Measurements from ENCODE around the gene IFNA13.

DNA sequence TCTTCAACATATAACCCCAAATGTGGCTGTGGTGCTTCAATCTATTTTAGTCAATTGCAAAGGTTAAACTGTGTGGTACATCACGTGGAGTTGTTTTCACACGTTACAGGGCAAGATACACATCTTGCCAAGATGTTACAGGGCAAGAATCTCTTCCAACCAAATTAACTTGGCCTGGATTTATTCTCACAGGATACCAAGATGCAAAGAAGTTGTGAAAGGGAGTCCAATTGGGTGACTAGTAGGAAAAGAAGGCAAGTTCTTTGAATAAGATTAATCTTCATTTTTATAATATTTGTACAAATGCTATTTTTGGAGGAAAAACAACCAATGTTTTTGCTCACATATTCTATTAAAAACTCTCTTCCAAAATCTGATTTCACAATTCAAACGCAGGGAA lies 36.3 kb upstream of the IFNA13 start:
- TF ChIP-seq, protein P1, sequence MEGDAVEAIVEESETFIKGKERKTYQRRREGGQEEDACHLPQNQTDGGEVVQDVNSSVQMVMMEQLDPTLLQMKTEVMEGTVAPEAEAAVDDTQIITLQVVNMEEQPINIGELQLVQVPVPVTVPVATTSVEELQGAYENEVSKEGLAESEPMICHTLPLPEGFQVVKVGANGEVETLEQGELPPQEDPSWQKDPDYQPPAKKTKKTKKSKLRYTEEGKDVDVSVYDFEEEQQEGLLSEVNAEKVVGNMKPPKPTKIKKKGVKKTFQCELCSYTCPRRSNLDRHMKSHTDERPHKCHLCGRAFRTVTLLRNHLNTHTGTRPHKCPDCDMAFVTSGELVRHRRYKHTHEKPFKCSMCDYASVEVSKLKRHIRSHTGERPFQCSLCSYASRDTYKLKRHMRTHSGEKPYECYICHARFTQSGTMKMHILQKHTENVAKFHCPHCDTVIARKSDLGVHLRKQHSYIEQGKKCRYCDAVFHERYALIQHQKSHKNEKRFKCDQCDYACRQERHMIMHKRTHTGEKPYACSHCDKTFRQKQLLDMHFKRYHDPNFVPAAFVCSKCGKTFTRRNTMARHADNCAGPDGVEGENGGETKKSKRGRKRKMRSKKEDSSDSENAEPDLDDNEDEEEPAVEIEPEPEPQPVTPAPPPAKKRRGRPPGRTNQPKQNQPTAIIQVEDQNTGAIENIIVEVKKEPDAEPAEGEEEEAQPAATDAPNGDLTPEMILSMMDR (IDR thresholded peaks at IDR 0.05; ENCODE audit: low read depth, low read length) = no peak
- TF ChIP-seq POLR2A (IDR thresholded peaks at IDR 0.05; ENCODE audit: extremely low read depth, insufficient read length) = no peak
- TF ChIP-seq, protein P2, sequence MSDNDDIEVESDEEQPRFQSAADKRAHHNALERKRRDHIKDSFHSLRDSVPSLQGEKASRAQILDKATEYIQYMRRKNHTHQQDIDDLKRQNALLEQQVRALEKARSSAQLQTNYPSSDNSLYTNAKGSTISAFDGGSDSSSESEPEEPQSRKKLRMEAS (IDR thresholded peaks at IDR 0.05; ENCODE audit: low read depth, low read length) = no peak

Data from NB4 (cell line).